ENCODE results near the gene VSIG10L.

- TF ChIP-seq CTCF (IDR thresholded peaks at IDR 0.05): no peak
- no peak for TF ChIP-seq POLR2A (IDR thresholded peaks at IDR 0.05)
Observed at GRCh38 chr19:51389143-51389542, 47.2 kb upstream of the VSIG10L start.
